ENCODE measurements around the gene CYP27A1. TPM values are rescaled to one million over a fixed set of nuclear protein-coding genes. Genes with fewer than 3 reads are reported as not detected.

Gene CYP27A1
- total RNA-seq, 1 donor = 4.7 TPM

DNA sequence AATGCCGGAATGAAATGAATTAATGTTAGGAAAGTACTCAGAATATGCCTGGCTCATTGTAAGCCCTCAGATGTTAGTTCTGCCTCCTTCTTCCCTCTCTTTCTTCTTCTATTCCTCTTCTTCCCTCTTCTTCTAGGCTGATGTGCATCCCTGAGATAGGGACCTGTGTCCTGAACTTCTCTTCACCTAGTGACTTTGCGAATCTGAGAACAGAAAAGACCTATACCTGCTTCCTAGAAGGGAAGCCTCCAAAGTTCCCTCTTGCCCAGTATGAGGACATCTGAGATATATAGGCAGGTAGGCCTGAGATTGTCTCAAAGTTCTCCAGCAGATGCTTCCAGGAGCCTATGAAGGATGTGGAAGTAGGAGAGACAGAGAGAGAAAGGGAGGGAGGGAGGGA is 8.1 kb upstream of the CYP27A1 start:
- no peak for TF ChIP-seq CTCF (IDR thresholded peaks at IDR 0.05; ENCODE audit: insufficient read depth, low read depth, low read length)

GRCh38 chr2:218776488-218776887 is 5.5 kb upstream of the CYP27A1 start:
- no peak for TF ChIP-seq CTCF (IDR thresholded peaks at IDR 0.05; ENCODE audit: insufficient read depth, low read depth, low read length)
- no peak for DNase-seq (ENCODE audit: low read depth)
- no peak overlapping the region for H3K4me3 ChIP-seq (ENCODE audit: low read depth, low read length)

More for the DNA sequence above, 8.1 kb upstream of the CYP27A1 start:
- no peak overlapping the region for H3K4me3 ChIP-seq (ENCODE audit: low read depth, low read length)
- no peak for DNase-seq (ENCODE audit: low read depth)

DNA sequence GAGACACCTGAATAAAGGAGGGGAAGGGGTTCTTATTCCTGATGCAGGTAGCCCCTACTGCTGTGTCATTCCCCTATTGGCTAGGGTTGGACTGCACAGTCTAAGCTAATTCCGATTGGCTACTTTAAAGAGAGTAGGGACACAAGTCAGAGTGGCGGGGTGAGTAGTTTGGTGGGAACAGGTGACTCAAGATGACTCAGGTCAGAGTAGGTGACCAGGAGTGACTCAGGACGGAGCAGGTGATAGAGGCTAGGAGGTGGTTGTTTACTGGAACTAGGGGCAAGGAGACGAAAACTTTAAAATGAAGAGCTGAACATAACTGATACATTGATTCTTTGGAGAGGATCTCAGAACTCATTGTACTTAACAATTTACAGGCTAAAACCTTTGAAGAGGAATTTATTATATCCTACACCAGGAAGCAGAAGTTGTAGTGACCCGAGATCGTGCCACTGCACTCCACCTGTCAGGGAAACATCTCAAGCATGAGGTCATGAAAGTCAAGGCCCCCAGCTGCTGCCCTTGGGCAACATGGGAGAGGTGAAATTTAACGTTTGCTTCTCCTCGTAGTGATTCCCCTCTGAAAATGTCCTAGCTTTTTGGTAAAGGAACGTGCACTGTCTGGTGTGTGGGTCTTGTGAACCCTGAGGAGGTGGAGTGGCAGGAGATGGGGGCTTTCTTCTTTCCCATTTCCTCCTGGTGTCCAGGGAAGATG is 4.5 kb upstream of the CYP27A1 start:
- DNase-seq (ENCODE audit: low read depth) = no peak
- TF ChIP-seq CTCF (IDR thresholded peaks at IDR 0.05; ENCODE audit: insufficient read depth, low read depth, low read length) = no peak
- no peak overlapping the region for H3K4me3 ChIP-seq (ENCODE audit: low read depth, low read length)

- TF ChIP-seq CTCF (IDR thresholded peaks at IDR 0.05; ENCODE audit: insufficient read depth, low read depth, low read length) = no peak
- DNase-seq (ENCODE audit: low read depth) = no peak
- H3K4me3 ChIP-seq (ENCODE audit: low read depth, low read length) = no peak overlapping the region
Measured at GRCh38 chr2:218780046-218780445, 1.9 kb upstream of the CYP27A1 start.

DNA sequence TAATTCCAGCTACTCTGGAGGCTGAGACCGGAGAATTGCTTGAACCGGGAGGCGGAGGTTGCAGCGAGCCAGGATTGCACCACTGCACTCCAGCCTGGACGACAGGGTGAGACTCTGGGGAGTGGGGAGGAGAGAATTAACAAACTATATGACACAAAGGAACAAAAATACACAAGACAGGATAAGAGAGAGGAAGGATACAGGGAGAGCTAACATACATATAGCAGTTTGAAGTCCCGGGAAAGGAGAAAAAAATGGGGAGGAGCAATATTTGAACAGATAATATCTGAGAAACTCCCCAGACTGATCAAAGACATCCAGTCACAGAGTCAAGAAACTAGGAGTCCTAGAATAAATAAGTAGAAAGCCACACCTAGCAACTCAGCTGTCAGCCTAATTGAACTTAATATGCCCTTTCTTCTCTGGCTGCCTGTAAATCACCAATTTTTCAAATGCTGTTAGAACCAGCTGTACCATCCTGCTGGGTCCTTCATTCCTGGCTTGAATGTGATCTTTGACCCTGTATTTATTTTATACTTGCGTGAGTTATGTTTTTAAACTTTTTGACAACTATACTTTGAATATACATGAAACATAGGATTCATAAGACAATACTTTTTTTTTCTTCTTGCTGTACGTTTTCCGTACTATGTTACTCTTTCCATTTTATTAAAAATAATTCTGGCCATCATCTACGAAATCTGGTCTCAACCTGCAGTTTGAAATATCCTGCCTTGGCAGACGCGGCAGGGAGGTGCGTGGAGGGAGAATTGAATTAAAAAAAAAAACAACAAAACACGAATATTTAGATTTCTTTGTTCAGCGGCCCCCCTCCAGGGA is 876 bp upstream of the CYP27A1 start:
- no peak for DNase-seq (ENCODE audit: low read depth)
- TF ChIP-seq CTCF (IDR thresholded peaks at IDR 0.05; ENCODE audit: insufficient read depth, low read depth, low read length) = no peak
- peak overlapping the region; percentile 61 for H3K4me3 ChIP-seq (ENCODE audit: low read depth, low read length)

DNA sequence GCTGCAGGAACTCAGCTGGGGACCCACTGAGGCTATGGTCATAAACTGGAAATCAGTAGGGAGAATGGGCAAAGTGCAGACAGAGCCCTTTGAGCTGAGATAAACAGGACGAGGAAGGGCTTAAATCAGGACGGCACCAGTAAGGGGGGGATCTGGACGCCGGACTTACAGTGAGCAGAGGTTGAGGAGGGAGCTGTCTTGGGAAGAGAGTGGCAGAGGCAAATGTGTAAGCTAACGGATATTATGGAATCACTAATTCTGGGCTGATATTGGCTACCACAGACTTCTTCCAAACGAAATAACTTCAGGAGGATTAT is 539 bp downstream of the CYP27A1 start:
- no peak for DNase-seq (ENCODE audit: low read depth)
- TF ChIP-seq CTCF (IDR thresholded peaks at IDR 0.05; ENCODE audit: insufficient read depth, low read depth, low read length) = no peak
- H3K4me3 ChIP-seq (ENCODE audit: low read depth, low read length) = peak overlapping the region; percentile 61

Data from fibroblast of villous mesenchyme (primary cell).